Neural crest cell (in vitro differentiated cells): ENCODE measurements around the gene CEMIP. TPM values are rescaled to one million over a fixed set of nuclear protein-coding genes. Genes with fewer than 3 reads are reported as not detected.

Source experiments
- DNase-seq: peaks from one replicate; pipeline ENCODE4 v3.0.0; 2021; ENCODE audit warnings: low read depth, mixed read lengths, low spot score
- H3K27ac Mint-ChIP-seq: one replicate; pipeline ENCODE4 v1.8.0; 2021; ENCODE audit warnings: mild to moderate bottlenecking, mixed read lengths; ENCODE audit not compliant: unreplicated experiment
- H3K27me3 Mint-ChIP-seq: 2 replicates; pipeline ENCODE4 v1.8.0; 2021; ENCODE audit warnings: low read depth, mild to moderate bottlenecking, mixed read lengths
- H3K36me3 Mint-ChIP-seq: 2 replicates; pipeline ENCODE4 v1.8.0; 2021; ENCODE audit warnings: low read depth, mild to moderate bottlenecking, mixed read lengths
- H3K4me1 Mint-ChIP-seq: 2 replicates; pipeline ENCODE4 v1.8.0; 2021; ENCODE audit warnings: mixed read lengths
- H3K4me3 Mint-ChIP-seq: one replicate; pipeline ENCODE4 v1.8.0; 2021; ENCODE audit warnings: mild to moderate bottlenecking, mixed read lengths
- H3K9me3 Mint-ChIP-seq: 2 replicates; pipeline ENCODE4 v1.8.0; 2021; ENCODE audit warnings: mixed read lengths
- total RNA-seq: library from RNA; stranded (reverse); gene quantifications from 2 replicates; pipeline ENCODE4 v1.2.1, GENCODE V29; 2021
- TF ChIP-seq, protein P1 (sequence below): fragments of 200-600 bp; sonication (generic); conservative IDR thresholded peaks from 2 replicates; pipeline ENCODE4 v1.5.0; 2021; ENCODE audit warnings: antibody characterized with exemption, mild to moderate bottlenecking

CEMIP gene
- total RNA-seq, 1 donor from 2014 or later, result 0.33 TPM

GRCh38 chr15:80774486-80774885 is 4.7 kb upstream of the CEMIP start:
- no peak for DNase-seq
- Mint-ChIP-seq H3K27me3 (peaks cover 28% of the 10 kb centered on the region), H3K27ac (no peak overlapping the region), H3K36me3 (no peaks in the 10 kb centered on the region), H3K4me1 (peaks cover under 1% of the 10 kb centered on the region), H3K4me3 (no peak overlapping the region), H3K9me3 (peaks cover 2% of the 10 kb centered on the region)
- TF ChIP-seq, protein P1, sequence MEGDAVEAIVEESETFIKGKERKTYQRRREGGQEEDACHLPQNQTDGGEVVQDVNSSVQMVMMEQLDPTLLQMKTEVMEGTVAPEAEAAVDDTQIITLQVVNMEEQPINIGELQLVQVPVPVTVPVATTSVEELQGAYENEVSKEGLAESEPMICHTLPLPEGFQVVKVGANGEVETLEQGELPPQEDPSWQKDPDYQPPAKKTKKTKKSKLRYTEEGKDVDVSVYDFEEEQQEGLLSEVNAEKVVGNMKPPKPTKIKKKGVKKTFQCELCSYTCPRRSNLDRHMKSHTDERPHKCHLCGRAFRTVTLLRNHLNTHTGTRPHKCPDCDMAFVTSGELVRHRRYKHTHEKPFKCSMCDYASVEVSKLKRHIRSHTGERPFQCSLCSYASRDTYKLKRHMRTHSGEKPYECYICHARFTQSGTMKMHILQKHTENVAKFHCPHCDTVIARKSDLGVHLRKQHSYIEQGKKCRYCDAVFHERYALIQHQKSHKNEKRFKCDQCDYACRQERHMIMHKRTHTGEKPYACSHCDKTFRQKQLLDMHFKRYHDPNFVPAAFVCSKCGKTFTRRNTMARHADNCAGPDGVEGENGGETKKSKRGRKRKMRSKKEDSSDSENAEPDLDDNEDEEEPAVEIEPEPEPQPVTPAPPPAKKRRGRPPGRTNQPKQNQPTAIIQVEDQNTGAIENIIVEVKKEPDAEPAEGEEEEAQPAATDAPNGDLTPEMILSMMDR, result no peak

DNA sequence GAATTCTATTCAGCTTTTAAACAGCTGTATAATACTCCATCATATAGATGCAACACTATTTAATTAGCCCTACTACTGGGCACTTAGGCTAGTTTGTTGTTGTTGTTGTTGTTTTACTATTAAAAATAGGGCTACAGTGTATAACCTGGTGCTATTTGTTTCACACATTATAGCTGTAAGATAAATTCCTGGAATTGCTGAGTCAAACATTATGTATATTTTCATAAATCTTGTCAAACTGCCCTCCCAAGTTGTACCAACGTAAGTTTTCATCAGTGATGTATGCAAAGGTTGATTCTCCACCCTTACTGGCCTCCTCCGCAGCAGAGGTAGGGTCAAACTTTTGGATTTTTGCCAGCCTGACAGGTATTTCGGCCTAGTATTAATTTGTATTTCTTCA is 3.8 kb upstream of the CEMIP start:
- TF ChIP-seq, protein P1, result no peak
- peaks cover 36% of the 10 kb centered on the region for H3K27me3 Mint-ChIP-seq
- no peak for DNase-seq
- peaks cover 9% of the 10 kb centered on the region for H3K4me1 Mint-ChIP-seq
- no peaks in the 10 kb centered on the region for H3K36me3 Mint-ChIP-seq
- H3K27ac Mint-ChIP-seq, result no peak overlapping the region
- no peak overlapping the region for H3K4me3 Mint-ChIP-seq
- no peaks in the 10 kb centered on the region for H3K9me3 Mint-ChIP-seq

GRCh38 chr15:80776420-80777045 is 2.6 kb upstream of the CEMIP start:
- H3K4me1 Mint-ChIP-seq, result peaks cover 10% of the 10 kb centered on the region
- H3K27me3 Mint-ChIP-seq, result peaks cover 48% of the 10 kb centered on the region
- H3K27ac Mint-ChIP-seq, result no peak overlapping the region
- TF ChIP-seq, protein P1, result peak; percentile 74
- no peaks in the 10 kb centered on the region for H3K9me3 Mint-ChIP-seq
- H3K36me3 Mint-ChIP-seq, result no peaks in the 10 kb centered on the region
- no peak overlapping the region for H3K4me3 Mint-ChIP-seq
- peak; percentile 82 for DNase-seq

- TF ChIP-seq, protein P1, result no peak
- no peak for DNase-seq
- H3K9me3 Mint-ChIP-seq, result no peaks in the 10 kb centered on the region
Observed at GRCh38 chr15:80777137-80777536, 2.0 kb upstream of the CEMIP start.

GRCh38 chr15:80777826-80778620 is 1.1 kb upstream of the CEMIP start:
- Mint-ChIP-seq H3K27ac (no peak overlapping the region), H3K4me1 (peaks cover 10% of the 10 kb centered on the region), H3K27me3 (peaks cover 63% of the 10 kb centered on the region), H3K9me3 (no peaks in the 10 kb centered on the region), H3K4me3 (peak overlapping the region; percentile 31), H3K36me3 (no peaks in the 10 kb centered on the region)
- no peak for DNase-seq
- TF ChIP-seq, protein P1, result no peak

More at GRCh38 chr15:80777137-80777536, 2.0 kb upstream of the CEMIP start:
- Mint-ChIP-seq H3K27ac (no peak overlapping the region), H3K27me3 (peaks cover 54% of the 10 kb centered on the region), H3K4me1 (peaks cover 10% of the 10 kb centered on the region), H3K36me3 (no peaks in the 10 kb centered on the region), H3K4me3 (no peak overlapping the region)
